Spleen (tissue), 11 donors: Measurements from ENCODE around the gene NIP7. TPM values are rescaled to one million over a fixed set of nuclear protein-coding genes. Genes with fewer than 3 reads are reported as not detected.

ENCODE experiments used
- DNase-seq: peaks from one replicate; pipeline ENCODE4 v3.0.0-alpha.2; 2020
- H3K27ac ChIP-seq, 8 donors: fragments of 200-600 bp; sonication (generic) in 7 of 8; 1 replicate in 4 of 8; 2 replicates in 4 of 8; pipeline versions ENCODE4 v1.5.0 to v1.8.0; 2016 to 2021; ENCODE audit warnings: inconsistent platforms in 4 of 8, mild to moderate bottlenecking in 4 of 8, moderate library complexity in 1 of 8
- H3K27me3 ChIP-seq, 7 donors: fragments of 200-600 bp; sonication (generic) in 6 of 7; replicated peaks in 1 of 7; 1 replicate in 4 of 7; 2 replicates in 3 of 7; pipeline versions ENCODE4 v1.5.0 to v1.8.0; 2016 to 2021; ENCODE audit warnings: inconsistent platforms in 3 of 7, mild to moderate bottlenecking in 1 of 7
- H3K36me3 ChIP-seq, 6 donors: fragments of 200-600 bp; sonication (generic) in 5 of 6; 1 replicate in 4 of 6; 2 replicates in 2 of 6; pipeline versions ENCODE4 v1.5.0 to v1.8.0; 2016 to 2021; ENCODE audit warnings: inconsistent platforms in 2 of 6
- H3K4me1 ChIP-seq, 6 donors: fragments of 200-600 bp; sonication (generic) in 5 of 6; 1 replicate in 3 of 6; 2 replicates in 3 of 6; pipeline versions ENCODE4 v1.5.0 to v1.8.0; 2016 to 2021; ENCODE audit warnings: inconsistent platforms in 3 of 6
- H3K4me3 ChIP-seq, 8 donors: fragments of 200-600 bp; sonication (generic) in 7 of 8; 1 replicate in 4 of 8; 2 replicates in 4 of 8; pipeline versions ENCODE4 v1.5.0 to v1.8.0; 2016 to 2021; ENCODE audit warnings: inconsistent platforms in 4 of 8, mild to moderate bottlenecking in 4 of 8, moderate library complexity in 2 of 8
- H3K9me3 ChIP-seq, 8 donors: fragments of 200-600 bp; sonication (generic) in 7 of 8; 1 replicate in 4 of 8; 2 replicates in 4 of 8; pipeline versions ENCODE4 v1.5.0 to v1.8.0; 2016 to 2021; ENCODE audit warnings: inconsistent platforms in 4 of 8
- CTCF ChIP-seq, 11 experiments: fragments of 200-600 bp in 7 of 11; fragments of 450-650 bp in 4 of 11; sonication (generic) in 4 of 11; IDR thresholded peaks in 8 of 11; conservative IDR thresholded peaks in 3 of 11; 1 replicate in 7 of 11; 2 replicates in 4 of 11; pipeline versions ENCODE4 v1.4.0 to v1.8.0; 2016 to 2021; ENCODE audit warnings: antibody characterized with exemption in 11 of 11, inconsistent platforms in 4 of 11, mild to moderate bottlenecking in 1 of 11
- POLR2A ChIP-seq, 3 donors: fragments of 450-650 bp; IDR thresholded peaks; one replicate each; pipeline ENCODE4 v1.5.1; 2017; ENCODE audit warnings: antibody characterized with exemption in 3 of 3, mild to moderate bottlenecking in 1 of 3
- POLR2AphosphoS5 ChIP-seq, 3 donors: sonication (generic); formaldehyde crosslinking; IDR thresholded peaks; one replicate each; pipeline ENCODE4 v1.5.1; 2017; ENCODE audit warnings: antibody characterized with exemption in 3 of 3
- WGBS, 5 donors: extraction: QIAGEN DNeasy Blood & Tissue Kit in 3 of 5; methylation state at CpG; one replicate each; pipeline versions ENCODE4 v1.1.5 to v1.1.7; 2013 to 2018; 5-methylcytosine and 5-hydroxymethylcytosine counted together
- intact Hi-C: fragments of 100-400 bp; cut with DNase I; formaldehyde crosslinking; loops from one replicate; pipeline ENCODE4 v1.15.0; 2023; ENCODE audit warnings: low total_unique reads
- polyA plus RNA-seq, 3 donors: library from polyadenylated mRNA; stranded (reverse); fragments of 200-250 nt; gene quantifications; one replicate each; pipeline ENCODE4 v1.2.1, GENCODE V29; 2013
- total RNA-seq, 7 donors: library from RNA; depleted of rRNA in 3 of 7; stranded (reverse); fragments of >200 nt in 3 of 7; fragmentation: NEBNext Ultra II Directional in 4 of 7; extraction: Animal tissue kit (Norgen Biotek cat#: 25700) in 4 of 7; gene quantifications; one replicate each; pipeline versions ENCODE4 v1.1.0 to v1.2.1, GENCODE V29; 2016 to 2021
- donor health status: healthy with polysubstance abuse.
- donor health status: DM: no; HTN: no; CAD: no; lungs with moderate emphysema.
- donor health status: DM: no; HTN: no; CAD: no.
- donor health status: Bipolar disorder and iron deficiency.
- donor health status: healthy.
- donor health status: DM: no; HTN: no; CAD: no.
- donor health status: DM: yes; HTN: yes; CAD: no.

NIP7 gene
- total and polyA plus RNA-seq, 10 donors = 10.2 to 25.0 (median 18.8) TPM

- H3K36me3 ChIP-seq = peaks cover 4 to 100% (median 77%) of the 10 kb centered on the region in 6 donors
- whole genome bisulfite sequencing, 5 donors = 90 to 99% (median 96%) methylated on average over 4 of the region's 4 CpGs
- no peak overlapping the region for H3K4me3 ChIP-seq
- H3K27ac ChIP-seq = peak overlapping the region in 1 of 8 donors; percentile 60
- no peak for DNase-seq
- peaks cover 0 to 41% (median 8%) of the 10 kb centered on the region in 6 donors for H3K4me1 ChIP-seq
- no peaks in the 10 kb centered on the region for H3K9me3 ChIP-seq
- intact Hi-C loops = no loop called here
- H3K27me3 ChIP-seq = no peaks in the 10 kb centered on the region
- TF ChIP-seq CTCF (IDR thresholded peaks at IDR 0.05 in 8 of 11, conservative IDR thresholded peaks at IDR 0.05 in 3 of 11) (no peak), POLR2AphosphoS5 (IDR thresholded peaks at IDR 0.05) (no peak)
Observed at GRCh38 chr16:69368866-69369265, 29.3 kb downstream of the NIP7 start.

DNA sequence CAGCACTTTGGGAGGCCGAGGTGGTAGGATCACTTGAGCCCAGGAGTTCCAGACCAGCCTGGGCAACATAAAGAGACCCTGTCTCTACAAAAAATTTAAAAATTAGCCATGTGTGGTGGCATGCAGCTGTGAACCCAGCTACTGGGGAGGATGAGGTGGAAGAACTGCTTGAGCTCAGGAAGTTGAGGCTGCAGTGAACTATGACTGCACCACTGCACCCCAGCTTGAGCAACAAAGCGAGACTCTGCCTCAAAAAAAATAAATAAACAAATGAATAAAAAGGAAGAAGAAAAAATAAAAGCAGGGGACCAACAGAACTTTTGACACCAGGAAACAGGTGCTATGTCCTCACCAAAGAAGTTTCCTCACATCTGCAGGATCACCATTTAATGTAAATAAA, 32.0 kb downstream of the NIP7 start:
- H3K27me3 ChIP-seq = no peaks in the 10 kb centered on the region
- DNase-seq = no peak
- H3K4me1 ChIP-seq = peaks cover 0 to 44% (median 8%) of the 10 kb centered on the region in 6 donors
- intact Hi-C loops = no loop called here
- 58 to 65% (median 63%) methylated on average over 2 of the region's 2 CpGs for WGBS, 5 donors
- peak in 1 of 3 donors; percentile 31 for TF ChIP-seq POLR2AphosphoS5 (IDR thresholded peaks at IDR 0.05)
- TF ChIP-seq POLR2A (IDR thresholded peaks at IDR 0.05) = no peak
- H3K4me3 ChIP-seq = no peak overlapping the region
- peak overlapping the region in 4 of 8 donors; percentile 46 to 60 (median 49) for H3K27ac ChIP-seq
- peaks cover 0 to 86% (median 55%) of the 10 kb centered on the region in 6 donors for H3K36me3 ChIP-seq
- no peaks in the 10 kb centered on the region for H3K9me3 ChIP-seq

DNA sequence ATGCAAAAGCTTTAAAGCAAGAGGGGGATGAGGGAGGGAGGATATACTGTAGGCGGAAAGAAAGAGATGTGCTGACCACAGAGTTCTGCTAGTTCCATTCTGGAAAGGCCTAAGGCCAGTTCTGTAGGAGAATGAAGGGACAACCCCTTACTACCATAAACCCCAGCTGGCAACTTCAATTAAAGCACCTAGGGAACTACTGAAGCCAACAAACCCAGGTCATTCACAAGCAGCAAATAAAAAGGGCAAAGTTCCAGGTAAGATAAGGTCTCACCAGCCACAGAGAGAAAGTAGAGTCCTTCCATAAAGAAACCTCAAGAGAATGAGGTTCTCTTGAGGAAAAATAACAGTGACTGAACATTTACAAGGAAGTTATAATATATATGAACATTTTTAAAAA, 33.4 kb downstream of the NIP7 start:
- Histone ChIP-seq H3K27me3 (no peaks in the 10 kb centered on the region), H3K4me3 (no peak overlapping the region), H3K36me3 (peaks cover 0 to 86% (median 44%) of the 10 kb centered on the region in 6 donors), H3K4me1 (peaks cover 0 to 44% (median 8%) of the 10 kb centered on the region in 6 donors), H3K27ac (peak overlapping the region in 2 of 8 donors; percentile 6 to 45), H3K9me3 (no peaks in the 10 kb centered on the region)
- WGBS, 5 donors = 88 to 100% (median 94%) methylated on average over 1 of the region's 1 CpG
- TF ChIP-seq POLR2AphosphoS5 (IDR thresholded peaks at IDR 0.05) (no peak), POLR2A (IDR thresholded peaks at IDR 0.05) (no peak), CTCF (IDR thresholded peaks at IDR 0.05 in 8 of 11, conservative IDR thresholded peaks at IDR 0.05 in 3 of 11) (no peak)
- intact Hi-C loops = no loop called here
- DNase-seq = no peak

DNA sequence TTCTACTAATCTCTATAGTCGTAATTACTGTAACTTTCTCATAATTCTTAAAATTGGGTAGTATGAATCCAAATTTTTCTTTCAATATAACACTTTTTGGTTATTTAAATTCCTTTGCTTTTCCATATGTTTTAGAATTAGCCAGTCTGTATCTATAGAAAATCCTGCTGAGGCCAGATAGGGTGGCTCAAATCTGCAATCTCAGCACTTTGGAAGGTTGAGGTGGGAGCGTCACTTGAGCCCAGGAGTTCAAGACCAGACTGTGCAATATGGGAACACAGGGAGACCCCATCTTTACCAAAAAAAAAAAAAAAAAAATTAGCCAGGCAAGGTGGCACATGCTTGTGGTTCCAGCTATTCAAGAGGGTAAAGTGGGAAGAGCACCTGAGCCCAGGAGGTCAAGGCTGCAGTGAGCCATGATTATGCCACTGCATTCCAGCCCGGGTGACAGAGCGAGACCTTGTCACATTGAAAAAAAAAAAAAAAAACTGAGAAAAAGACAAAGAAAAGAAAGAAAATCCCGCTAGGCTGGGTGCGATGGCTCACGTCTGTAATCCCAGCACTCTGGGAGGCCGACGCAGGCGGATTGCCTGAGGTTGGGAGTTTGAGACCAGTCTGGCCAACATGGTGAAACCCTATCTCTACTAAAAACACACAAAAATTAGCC, 37.0 kb downstream of the NIP7 start:
- Histone ChIP-seq H3K9me3 (no peaks in the 10 kb centered on the region), H3K4me3 (no peak overlapping the region), H3K27me3 (no peaks in the 10 kb centered on the region), H3K36me3 (peaks cover 0 to 86% (median 44%) of the 10 kb centered on the region in 6 donors), H3K4me1 (peaks cover 5 to 55% (median 11%) of the 10 kb centered on the region in 6 donors), H3K27ac (no peak overlapping the region)
- TF ChIP-seq POLR2A (IDR thresholded peaks at IDR 0.05) (no peak), POLR2AphosphoS5 (IDR thresholded peaks at IDR 0.05) (no peak), CTCF (IDR thresholded peaks at IDR 0.05 in 8 of 11, conservative IDR thresholded peaks at IDR 0.05 in 3 of 11) (no peak)
- intact Hi-C loops = no loop called here
- WGBS, 5 donors = 92 to 98% (median 96%) methylated on average over 10 of the region's 10 CpGs
- no peak for DNase-seq
